ENCODE results near the gene HACD2. TPM values are rescaled to one million over a fixed set of nuclear protein-coding genes. Genes with fewer than 3 reads are reported as not detected.

HACD2 gene
- total RNA-seq, 2 experiments from 2014 or later = 12.1 to 13.3 TPM

- H3K4me1 ChIP-seq (ENCODE audit: insufficient read depth, low read length) = no peaks in the 10 kb centered on the region
- Mint-ChIP-seq H3K27me3 (peaks cover 19% of the 10 kb centered on the region), H3K9me3 (no peaks in the 10 kb centered on the region), H3K4me3 (no peak overlapping the region), H3K27ac (no peak overlapping the region), H3K36me3 (ENCODE audit: low read depth) (no peaks in the 10 kb centered on the region), H3K4me1 (ENCODE audit: low read depth) (no peaks in the 10 kb centered on the region)
- no peak for DNase-seq
- H3K9me3 ChIP-seq (ENCODE audit: control insufficient read depth in 1 of 2, insufficient read depth in 1 of 2, low read length in 2 of 2) = no peaks in the 10 kb centered on the region
- no peaks in the 10 kb centered on the region for H3K36me3 ChIP-seq (ENCODE audit: insufficient read depth, low read length)
- TF ChIP-seq CTCF (IDR thresholded peaks at IDR 0.05) = no peak
- no peak overlapping the region for H3K4me3 ChIP-seq (ENCODE audit: low read length)
- no peak overlapping the region for H3K27ac ChIP-seq (ENCODE audit: low read depth in 1 of 2, low read length in 2 of 2)
- intact Hi-C loops (cut with DNase I, micrococcal nuclease) = no loop called here
- ChIA-PET POLR2A (no interaction called here), CTCF (no interaction called here)
- peaks cover 0 to 3% of the 10 kb centered on the region in 2 experiments for H3K27me3 ChIP-seq (ENCODE audit: control insufficient read depth in 1 of 2, insufficient read depth in 2 of 2, low read length in 2 of 2)
- ATAC-seq (ENCODE audit: poor library complexity) = no peak
Observed at GRCh38 chr3:123467046-123467445, 117.8 kb downstream of the HACD2 start.

GRCh38 chr3:123464211-123464610 is 120.6 kb downstream of the HACD2 start:
- no peaks in the 10 kb centered on the region for H3K9me3 ChIP-seq (ENCODE audit: control insufficient read depth in 1 of 2, insufficient read depth in 1 of 2, low read length in 2 of 2)
- Mint-ChIP-seq H3K36me3 (ENCODE audit: low read depth) (no peaks in the 10 kb centered on the region), H3K27me3 (peaks cover 21% of the 10 kb centered on the region), H3K4me3 (no peak overlapping the region), H3K4me1 (ENCODE audit: low read depth) (no peaks in the 10 kb centered on the region), H3K9me3 (no peaks in the 10 kb centered on the region), H3K27ac (no peak overlapping the region)
- intact Hi-C loops (cut with DNase I, micrococcal nuclease) = no loop called here
- DNase-seq (no peak), ATAC-seq (ENCODE audit: poor library complexity) (no peak)
- H3K27me3 ChIP-seq (ENCODE audit: control insufficient read depth in 1 of 2, insufficient read depth in 2 of 2, low read length in 2 of 2) = peaks cover 3 to 8% of the 10 kb centered on the region in 2 experiments
- H3K27ac ChIP-seq (ENCODE audit: low read depth in 1 of 2, low read length in 2 of 2) = no peak overlapping the region
- CTCF ChIA-PET = no interaction called here
- no peak for TF ChIP-seq CTCF (IDR thresholded peaks at IDR 0.05)
- H3K4me3 ChIP-seq (ENCODE audit: low read length) = no peak overlapping the region
- no peaks in the 10 kb centered on the region for H3K36me3 ChIP-seq (ENCODE audit: insufficient read depth, low read length)
- H3K4me1 ChIP-seq (ENCODE audit: insufficient read depth, low read length) = no peaks in the 10 kb centered on the region
- POLR2A ChIA-PET = no interaction called here

- no peak overlapping the region for H3K4me3 ChIP-seq (ENCODE audit: low read length)
- Mint-ChIP-seq H3K27me3 (peaks cover 46% of the 10 kb centered on the region), H3K27ac (no peak overlapping the region), H3K4me3 (no peak overlapping the region), H3K4me1 (ENCODE audit: low read depth) (no peaks in the 10 kb centered on the region), H3K36me3 (ENCODE audit: low read depth) (no peaks in the 10 kb centered on the region), H3K9me3 (no peaks in the 10 kb centered on the region)
- TF ChIP-seq CTCF (IDR thresholded peaks at IDR 0.05) = no peak
- peaks cover 9 to 16% of the 10 kb centered on the region in 2 experiments for H3K27me3 ChIP-seq (ENCODE audit: control insufficient read depth in 1 of 2, insufficient read depth in 2 of 2, low read length in 2 of 2)
- no peak for ATAC-seq (ENCODE audit: poor library complexity)
- H3K4me1 ChIP-seq (ENCODE audit: insufficient read depth, low read length) = no peaks in the 10 kb centered on the region
- H3K9me3 ChIP-seq (ENCODE audit: control insufficient read depth in 1 of 2, insufficient read depth in 1 of 2, low read length in 2 of 2) = no peaks in the 10 kb centered on the region
- intact Hi-C loops (cut with DNase I, micrococcal nuclease) = no loop called here
- no peaks in the 10 kb centered on the region for H3K36me3 ChIP-seq (ENCODE audit: insufficient read depth, low read length)
- no peak overlapping the region for H3K27ac ChIP-seq (ENCODE audit: low read depth in 1 of 2, low read length in 2 of 2)
- ChIA-PET CTCF (no interaction called here), POLR2A (no interaction called here)
- no peak for DNase-seq
Observed at GRCh38 chr3:123459862-123460261, 125.0 kb downstream of the HACD2 start.

Measured in CD4-positive, alpha-beta T cell (primary cell).